HEK293T (cell line): Measurements from ENCODE around the gene ZNF587.
"Not testable (repeated sequence)": the region's sequence is repeated elsewhere in the genome, so short reads cannot be mapped to it uniquely, and the experiment has no call there.

Source experiments
- CTCF ChIA-PET: fragments of 350-600 bp; formaldehyde crosslinking; extraction: SDS; loops from one replicate; lab custom pipeline; 2021; ENCODE audit warnings: antibody characterized with exemption, inconsistent platforms; lab: Yijun Ruan, JAX
- POLR2A ChIA-PET: fragments of 350-600 bp; formaldehyde crosslinking; extraction: SDS; loops from one replicate; lab custom pipeline; 2020; ENCODE audit warnings: antibody characterized with exemption, inconsistent platforms; lab: Yijun Ruan, JAX
- DNase-seq: peaks from one replicate; pipeline ENCODE4 v3.0.0; 2012; ENCODE audit warnings: mixed read lengths; ENCODE audit errors: extremely low spot score
- ARNT ChIP-seq: fragments of 450-650 bp; IDR thresholded peaks from 2 replicates; pipeline ENCODE4 v1.6.1; 2017; ENCODE audit warnings: mild to moderate bottlenecking
- BHLHE40 ChIP-seq: fragments of 450-650 bp; IDR thresholded peaks from 2 replicates; pipeline ENCODE4 v1.6.1; 2016; ENCODE audit warnings: mild to moderate bottlenecking, moderate library complexity, borderline replicate concordance
- CTBP1 ChIP-seq: fragments of 450-650 bp; IDR thresholded peaks from 2 replicates; pipeline ENCODE4 v1.6.1; 2016; ENCODE audit warnings: borderline replicate concordance
- ELF4 ChIP-seq: fragments of 450-650 bp; IDR thresholded peaks from 2 replicates; pipeline ENCODE4 v1.6.1; 2017; ENCODE audit warnings: antibody characterized with exemption
- FOXA1 ChIP-seq: fragments of 450-650 bp; IDR thresholded peaks from 2 replicates; pipeline ENCODE4 v1.6.1; 2016; ENCODE audit warnings: mild to moderate bottlenecking
- FOXK2 ChIP-seq: fragments of 450-650 bp; IDR thresholded peaks from 2 replicates; pipeline ENCODE4 v1.6.1; 2016; ENCODE audit warnings: mild to moderate bottlenecking
- FOXM1 ChIP-seq: fragments of 450-650 bp; IDR thresholded peaks from 2 replicates; pipeline ENCODE4 v1.6.1; 2017; ENCODE audit warnings: mild to moderate bottlenecking, borderline replicate concordance
- HDGF ChIP-seq: fragments of 450-650 bp; IDR thresholded peaks from 2 replicates; pipeline ENCODE4 v1.6.1; 2017; ENCODE audit warnings: antibody characterized with exemption, borderline replicate concordance
- L3MBTL2 ChIP-seq: fragments of 450-650 bp; conservative IDR thresholded peaks from 2 replicates; pipeline ENCODE4 v1.6.1; 2016; ENCODE audit warnings: mild to moderate bottlenecking
- LEF1 ChIP-seq: fragments of 450-650 bp; IDR thresholded peaks from 2 replicates; pipeline ENCODE4 v1.6.1; 2017; ENCODE audit warnings: mild to moderate bottlenecking, borderline replicate concordance
- NFRKB ChIP-seq: fragments of 450-650 bp; IDR thresholded peaks from 2 replicates; pipeline ENCODE4 v1.6.1; 2016; ENCODE audit warnings: mild to moderate bottlenecking, moderate library complexity
- SP1 ChIP-seq: fragments of 450-650 bp; IDR thresholded peaks from 2 replicates; pipeline ENCODE4 v1.6.1; 2017
- SUZ12 ChIP-seq: fragments of 450-650 bp; IDR thresholded peaks from 2 replicates; pipeline ENCODE4 v1.6.1; 2016; ENCODE audit warnings: mild to moderate bottlenecking
- TARDBP ChIP-seq: fragments of 450-650 bp; IDR thresholded peaks from 2 replicates; pipeline ENCODE4 v1.6.1; 2016
- ZNF384 ChIP-seq: fragments of 450-650 bp; IDR thresholded peaks from 2 replicates; pipeline ENCODE4 v1.6.1; 2016
- TF ChIP-seq, protein P1 (sequence below): fragments of 450-650 bp; IDR thresholded peaks from 2 replicates; pipeline ENCODE4 v1.6.1; 2016

ZNF587 gene

DNA sequence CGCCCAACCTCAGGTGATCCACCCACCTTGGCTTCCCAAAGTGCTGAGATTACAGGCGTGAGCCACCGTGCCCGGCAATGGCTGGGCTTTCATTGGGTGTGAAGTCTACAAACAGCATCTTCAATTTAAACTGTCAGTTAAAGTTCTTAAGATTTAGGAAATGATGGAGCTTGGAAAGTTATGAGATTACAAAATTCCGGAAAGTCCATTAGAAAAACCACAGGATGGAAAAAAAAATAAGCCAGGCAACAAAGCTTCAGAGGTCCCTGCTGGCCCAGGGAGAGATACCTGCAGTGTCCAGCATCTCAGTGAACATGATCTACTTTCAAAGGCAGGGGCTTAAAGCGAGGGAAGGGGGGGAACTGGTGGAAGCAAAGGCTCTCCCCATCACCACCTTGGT, 24.1 kb upstream of the ZNF587 start:
- TF ChIP-seq ZNF384 (no peak), LEF1 (no peak), HDGF (no peak), ARNT (no peak), TARDBP (no peak), SUZ12 (no peak), L3MBTL2 (no peak), FOXA1 (no peak), CTBP1 (no peak), FOXM1 (no peak), FOXK2 (no peak), BHLHE40 (no peak)
- ChIA-PET POLR2A (no interaction called here), CTCF (no interaction called here)
- DNase-seq, result no peak

DNA sequence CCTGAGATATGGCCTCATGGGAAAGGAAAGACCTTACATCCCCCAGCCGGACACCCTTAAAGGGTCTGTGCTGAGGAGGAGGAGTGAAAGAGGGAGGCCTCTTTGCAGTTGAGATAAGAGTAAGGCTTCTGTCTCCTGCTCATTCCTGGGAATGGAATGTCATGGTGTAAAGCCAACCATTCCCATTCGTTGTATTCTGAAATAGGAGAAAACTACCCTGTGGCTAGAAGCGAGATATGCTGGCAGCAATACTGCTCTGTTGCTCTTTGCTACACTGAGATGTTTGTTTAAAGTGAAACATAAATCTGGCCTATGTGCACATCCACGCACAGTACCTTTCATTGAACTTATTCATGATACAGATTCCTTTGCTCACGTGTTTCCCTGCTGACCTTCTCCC, 20.3 kb upstream of the ZNF587 start:
- no peak for DNase-seq
- ChIA-PET CTCF (no interaction called here), POLR2A (no interaction called here)
- TF ChIP-seq ARNT (no peak), L3MBTL2 (no peak), LEF1 (no peak), ZNF384 (no peak), FOXA1 (no peak), HDGF (no peak), ELF4 (no peak), SUZ12 (no peak), FOXM1 (no peak), BHLHE40 (no peak), CTBP1 (no peak), FOXK2 (no peak), TARDBP (no peak)
- TF ChIP-seq, protein P1, sequence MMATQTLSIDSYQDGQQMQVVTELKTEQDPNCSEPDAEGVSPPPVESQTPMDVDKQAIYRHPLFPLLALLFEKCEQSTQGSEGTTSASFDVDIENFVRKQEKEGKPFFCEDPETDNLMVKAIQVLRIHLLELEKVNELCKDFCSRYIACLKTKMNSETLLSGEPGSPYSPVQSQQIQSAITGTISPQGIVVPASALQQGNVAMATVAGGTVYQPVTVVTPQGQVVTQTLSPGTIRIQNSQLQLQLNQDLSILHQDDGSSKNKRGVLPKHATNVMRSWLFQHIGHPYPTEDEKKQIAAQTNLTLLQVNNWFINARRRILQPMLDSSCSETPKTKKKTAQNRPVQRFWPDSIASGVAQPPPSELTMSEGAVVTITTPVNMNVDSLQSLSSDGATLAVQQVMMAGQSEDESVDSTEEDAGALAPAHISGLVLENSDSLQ, result no peak

DNA sequence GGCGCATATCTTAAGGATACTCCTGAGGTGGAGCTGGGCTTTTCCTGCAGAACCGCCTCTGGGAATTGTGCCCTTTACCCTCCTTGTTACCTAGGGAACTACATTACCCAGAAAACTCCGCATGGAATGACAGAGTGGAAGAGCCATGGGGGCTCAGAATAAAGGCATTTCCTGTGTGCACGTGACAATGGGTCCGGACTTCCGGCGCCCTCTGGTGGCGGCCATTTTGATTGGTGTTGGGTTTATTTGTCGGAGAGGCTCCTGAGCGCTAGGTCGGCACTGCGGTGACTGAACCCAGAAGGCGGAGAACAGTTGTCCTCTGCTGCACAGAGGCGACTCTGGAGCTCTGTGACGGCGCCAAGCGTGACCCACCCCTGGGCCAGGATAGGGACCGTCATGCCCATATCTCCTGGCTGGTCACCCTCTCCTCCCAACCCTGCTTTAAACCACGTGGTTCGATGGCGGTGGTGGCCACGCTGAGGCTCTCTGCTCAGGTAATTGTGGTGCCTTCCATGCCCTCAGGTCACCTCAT, 19.5 kb upstream of the ZNF587 start, which contains the start of gene ZNF587B:
Gene ZNF587B (plus strand): TSS at position 229 of the 532 bp plus-strand sequence. CDS start 230 bp downstream, at position 459.
- no peak for TF ChIP-seq NFRKB
- no peak for TF ChIP-seq LEF1
- no peak for TF ChIP-seq FOXK2
- TF ChIP-seq SUZ12, result no peak
- no peak for TF ChIP-seq FOXA1
- TF ChIP-seq FOXM1, result no peak
- no peak for TF ChIP-seq HDGF
- TF ChIP-seq TARDBP, result no peak
- CTCF ChIA-PET, result no interaction called here
- POLR2A ChIA-PET, result no interaction called here
- DNase-seq, result peak; percentile 13

DNA sequence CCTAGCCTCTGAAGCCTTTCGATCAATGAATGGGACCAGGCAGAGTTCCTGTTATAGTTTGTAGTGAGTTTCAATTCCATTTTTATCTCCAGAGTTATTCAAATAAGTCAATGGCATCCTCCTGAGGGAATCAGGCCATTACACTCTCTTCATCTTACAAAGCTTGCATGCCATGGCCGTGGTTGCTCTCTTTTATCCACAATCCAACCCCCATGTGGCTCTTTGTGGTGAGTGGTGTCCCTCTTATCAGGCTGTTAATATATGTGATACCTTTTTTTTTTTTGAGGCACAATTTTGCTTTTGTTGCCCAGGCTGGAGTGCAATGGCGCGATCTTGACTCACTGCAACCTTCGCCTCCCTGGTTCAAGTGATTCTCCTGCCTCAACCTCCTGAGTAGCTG, 12.7 kb upstream of the ZNF587 start:
- CTCF ChIA-PET, DNase-seq: not testable (repeated sequence)
- POLR2A ChIA-PET, result interaction anchor here (1.2 kb wide), 1 partner anchor 18 kb away, joined by 3 read pairs; no protein-coding TSS in a partner anchor

DNA sequence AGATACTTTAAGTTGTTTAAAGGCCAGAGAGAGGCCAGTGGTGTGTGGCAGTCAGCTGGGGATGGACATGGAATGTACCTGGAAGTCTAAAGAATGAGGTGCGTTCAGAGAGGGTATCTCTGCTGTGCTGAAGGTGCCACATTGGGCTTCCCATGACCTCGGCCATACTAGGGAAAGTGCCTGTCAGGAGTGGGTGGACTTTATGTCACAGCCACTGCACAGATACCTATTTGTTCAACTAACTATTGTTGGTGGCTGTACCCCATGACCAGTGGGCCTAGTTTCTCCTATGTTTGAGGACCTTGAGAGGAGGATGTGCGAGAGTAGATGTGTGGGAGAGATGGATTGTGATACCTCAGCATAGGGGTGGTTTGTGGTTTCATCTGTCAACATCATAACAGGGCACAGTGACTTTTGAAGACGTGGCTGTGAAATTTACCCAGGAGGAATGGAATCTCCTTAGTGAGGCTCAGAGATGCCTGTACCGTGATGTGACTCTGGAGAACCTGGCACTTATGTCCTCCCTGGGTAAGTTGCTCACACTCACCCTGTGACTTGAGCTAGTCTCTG, 11.0 kb upstream of the ZNF587 start:
- POLR2A ChIA-PET, CTCF ChIA-PET, DNase-seq: not testable (repeated sequence)

DNA sequence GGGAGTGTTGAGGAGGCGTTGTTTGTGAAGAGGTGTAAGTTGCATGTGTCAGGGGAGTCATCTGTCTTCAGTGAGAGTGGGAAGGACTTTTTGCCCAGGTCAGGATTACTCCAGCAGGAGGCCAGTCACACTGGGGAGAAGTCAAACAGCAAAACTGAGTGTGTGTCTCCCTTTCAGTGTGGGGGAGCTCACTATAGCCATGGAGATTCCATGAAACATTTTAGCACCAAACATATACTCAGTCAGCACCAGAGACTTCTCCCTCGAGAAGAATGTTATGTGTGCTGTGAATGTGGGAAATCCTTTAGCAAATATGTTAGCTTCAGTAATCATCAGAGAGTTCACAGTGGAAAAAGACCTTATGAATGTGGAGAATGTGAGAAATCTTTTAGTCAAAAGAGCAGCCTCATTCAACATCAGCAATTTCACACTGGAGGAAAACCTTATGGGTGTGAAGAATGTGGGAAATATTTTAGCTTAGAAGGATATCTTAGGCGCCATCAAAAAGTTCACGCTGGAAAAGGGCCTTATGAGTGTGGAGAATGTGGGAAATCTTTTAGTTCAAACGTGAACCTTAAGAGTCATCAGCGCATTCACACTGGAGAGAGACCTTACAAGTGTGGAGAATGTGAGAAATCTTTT, 8.4 kb upstream of the ZNF587 start:
- DNase-seq, result no peak
- ChIA-PET POLR2A (no interaction called here), CTCF (no interaction called here)
- no peak for TF ChIP-seq HDGF
- TF ChIP-seq FOXM1, result no peak
- no peak for TF ChIP-seq ZNF384
- no peak for TF ChIP-seq NFRKB
- TF ChIP-seq L3MBTL2, result no peak
- TF ChIP-seq FOXK2, result no peak
- TF ChIP-seq ARNT, result no peak
- TF ChIP-seq SP1, result no peak
- TF ChIP-seq LEF1, result no peak
- no peak for TF ChIP-seq TARDBP
- no peak for TF ChIP-seq FOXA1
- no peak for TF ChIP-seq ELF4
- TF ChIP-seq BHLHE40, result no peak
- TF ChIP-seq, protein P1, result no peak

DNA sequence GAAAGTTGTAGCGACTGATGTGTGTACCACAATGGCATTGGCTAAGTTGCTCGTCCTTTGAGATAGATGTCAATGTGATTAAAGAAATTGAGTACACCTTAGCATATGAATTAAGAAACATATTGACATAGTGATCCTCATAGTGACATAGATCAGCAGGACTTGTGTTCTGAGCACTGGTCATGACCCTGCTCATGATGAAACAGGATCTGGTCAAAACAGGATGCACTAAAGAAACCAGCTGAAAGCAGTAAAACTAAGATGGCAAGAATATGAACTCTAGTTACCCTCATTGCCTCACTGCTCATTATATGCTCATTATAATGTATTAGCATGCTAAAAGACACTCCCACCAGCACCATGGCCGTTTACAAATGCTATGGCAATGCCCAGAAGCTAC, 2.5 kb upstream of the ZNF587 start:
- CTCF ChIA-PET, POLR2A ChIA-PET, DNase-seq: not testable (repeated sequence)

DNA sequence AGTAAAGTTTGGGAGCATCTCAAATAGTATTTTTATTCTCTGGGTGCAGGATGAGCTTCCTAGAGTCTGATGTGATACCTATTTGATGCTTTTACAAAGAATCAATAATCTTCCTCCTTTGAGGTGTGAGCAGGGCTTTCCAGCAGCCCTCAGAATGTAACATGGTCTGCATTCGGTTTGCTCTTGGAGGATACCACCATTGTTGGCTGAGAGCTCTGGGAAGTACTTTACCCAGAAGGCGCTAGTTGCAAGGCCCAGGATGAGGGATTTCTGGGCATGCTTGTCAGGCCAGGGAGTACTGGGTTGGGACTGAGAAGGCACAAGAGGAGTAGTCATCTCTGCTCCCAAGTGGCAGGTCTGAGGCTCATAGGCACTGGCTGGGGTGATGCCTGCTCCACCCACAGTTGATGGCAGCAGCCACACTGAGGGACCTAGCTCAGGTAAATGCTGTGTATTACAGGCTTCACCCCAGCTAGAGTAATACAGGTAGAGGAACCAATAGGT, 445 bp upstream of the ZNF587 start:
- CTCF ChIA-PET, DNase-seq: not testable (repeated sequence)
- POLR2A ChIA-PET, result interaction anchor here (1.0 kb wide), 1 partner anchor 34 kb away, joined by 3 read pairs; the partner anchor contains the start of gene ZNF552
